H9 (cell line): ENCODE data around the gene TMEM126A. TPM values are rescaled to one million over a fixed set of nuclear protein-coding genes. Genes with fewer than 3 reads are reported as not detected.
"Not testable (repeated sequence)": the region's sequence is repeated elsewhere in the genome, so short reads cannot be mapped to it uniquely, and the experiment has no call there.

ENCODE experiments used
- DNase-seq: peaks from one replicate; pipeline ENCODE4 v3.0.0-alpha.2; 2017
- H2AFZ ChIP-seq: one replicate; pipeline ENCODE4 v1.6.1; 2013; ENCODE audit warnings: mild to moderate bottlenecking, low read length, control low read depth, moderate library complexity
- H2AK5ac ChIP-seq: 2 replicates; pipeline ENCODE4 v1.6.1; 2013; ENCODE audit warnings: low read length, control low read depth, mixed read lengths; ENCODE audit not compliant: insufficient read length
- H2BK120ac ChIP-seq: one replicate; pipeline ENCODE4 v1.6.1; 2013; ENCODE audit warnings: low read depth, mild to moderate bottlenecking, low read length, control low read depth, inconsistent platforms; ENCODE audit not compliant: poor library complexity, severe bottlenecking
- H2BK12ac ChIP-seq: 2 replicates; pipeline ENCODE4 v1.6.1; 2013; ENCODE audit warnings: low read length, control low read depth, mixed read lengths, low read depth; ENCODE audit not compliant: insufficient read length
- H2BK15ac ChIP-seq: 2 replicates; pipeline ENCODE4 v1.6.1; 2013; ENCODE audit warnings: low read depth, low read length, control low read depth
- H2BK20ac ChIP-seq: one replicate; pipeline ENCODE4 v1.6.1; 2013; ENCODE audit warnings: low read depth, mild to moderate bottlenecking, low read length, control low read depth, inconsistent platforms; ENCODE audit not compliant: poor library complexity, severe bottlenecking
- H2BK5ac ChIP-seq: 2 replicates; pipeline ENCODE4 v1.6.1; 2013; ENCODE audit warnings: low read length, control low read depth, mixed read lengths; ENCODE audit not compliant: insufficient read length
- H3K14ac ChIP-seq: 2 replicates; pipeline ENCODE4 v1.6.1; 2013; ENCODE audit warnings: low read length, control low read depth; ENCODE audit not compliant: insufficient read depth
- H3K18ac ChIP-seq: 2 replicates; pipeline ENCODE4 v1.6.1; 2013; ENCODE audit warnings: low read depth, mild to moderate bottlenecking, mixed read lengths, low read length, control low read depth; ENCODE audit not compliant: insufficient read length
- H3K23ac ChIP-seq: 2 replicates; pipeline ENCODE4 v1.6.1; 2013; ENCODE audit warnings: low read length, control low read depth, mixed read lengths, low read depth; ENCODE audit not compliant: insufficient read length
- H3K23me2 ChIP-seq: 2 replicates; pipeline ENCODE4 v1.6.1; 2013; ENCODE audit warnings: low read depth, mild to moderate bottlenecking, mixed read lengths, low read length, control low read depth; ENCODE audit not compliant: insufficient read length, poor library complexity, severe bottlenecking
- H3K27ac ChIP-seq: 2 replicates; pipeline ENCODE4 v1.5.1; 2013; ENCODE audit warnings: low read length, control low read depth, mixed read lengths, low read depth; ENCODE audit not compliant: insufficient read length
- H3K27me3 ChIP-seq: 2 replicates; pipeline ENCODE4 v1.6.1; 2013; ENCODE audit warnings: low read length, control low read depth, inconsistent platforms; ENCODE audit not compliant: insufficient read depth
- H3K4ac ChIP-seq: 2 replicates; pipeline ENCODE4 v1.6.1; 2013; ENCODE audit warnings: low read depth, mild to moderate bottlenecking, control low read depth, inconsistent platforms, low read length, moderate library complexity
- H3K4me1 ChIP-seq: 2 replicates; pipeline ENCODE4 v1.6.1; 2013; ENCODE audit warnings: low read length, control low read depth, inconsistent platforms; ENCODE audit not compliant: insufficient read depth
- H3K4me2 ChIP-seq: 2 replicates; pipeline ENCODE4 v1.6.1; 2013; ENCODE audit warnings: low read length, control low read depth, mixed read lengths; ENCODE audit not compliant: insufficient read length, insufficient read depth
- H3K56ac ChIP-seq: 2 replicates; pipeline ENCODE4 v1.6.1; 2013; ENCODE audit warnings: low read depth, mild to moderate bottlenecking, mixed read lengths, low read length, control low read depth; ENCODE audit not compliant: insufficient read length
- H3K79me1 ChIP-seq: 2 replicates; pipeline ENCODE4 v1.6.1; 2013; ENCODE audit warnings: low read depth, mild to moderate bottlenecking, moderate library complexity, low read length, control low read depth, inconsistent platforms; ENCODE audit not compliant: insufficient read depth, poor library complexity, severe bottlenecking
- H3K79me2 ChIP-seq: 2 replicates; pipeline ENCODE4 v1.6.1; 2013; ENCODE audit warnings: low read length, control low read depth, inconsistent platforms; ENCODE audit not compliant: insufficient read depth
- H3K9ac ChIP-seq: 2 replicates; pipeline ENCODE4 v1.6.1; 2013; ENCODE audit warnings: low read length, control low read depth, mixed read lengths; ENCODE audit not compliant: insufficient read length; ENCODE audit errors: extremely low read depth
- H3K9me3 ChIP-seq: one replicate; pipeline ENCODE4 v1.6.1; 2013; ENCODE audit warnings: low read depth, low read length, inconsistent platforms; ENCODE audit not compliant: control insufficient read depth
- H3T11ph ChIP-seq: one replicate; pipeline ENCODE4 v1.6.1; 2013; ENCODE audit warnings: mild to moderate bottlenecking, low read length, control low read depth, inconsistent platforms
- H4K20me1 ChIP-seq: one replicate; pipeline ENCODE4 v1.6.1; 2013; ENCODE audit not compliant: control insufficient read depth, insufficient read length, insufficient read depth
- H4K5ac ChIP-seq: 2 replicates; pipeline ENCODE4 v1.6.1; 2013; ENCODE audit warnings: low read depth, mild to moderate bottlenecking, mixed read lengths, low read length, control low read depth; ENCODE audit not compliant: insufficient read length
- H4K8ac ChIP-seq: replicated peaks from 2 replicates; pipeline ENCODE4 v1.6.1; 2013; ENCODE audit warnings: low read length, control low read depth, mixed read lengths, low read depth; ENCODE audit not compliant: insufficient read length
- H4K91ac ChIP-seq: 2 replicates; pipeline ENCODE4 v1.6.1; 2013; ENCODE audit warnings: low read depth, mild to moderate bottlenecking, moderate library complexity, mixed read lengths, low read length, control low read depth; ENCODE audit not compliant: insufficient read length
- H3K27ac Mint-ChIP-seq, 3 experiments: 2 replicates in 2 of 3; 3 replicates in 1 of 3; pipeline ENCODE4 v1.8.0; 2020 to 2021; ENCODE audit warnings: mixed read lengths in 3 of 3, mild to moderate bottlenecking in 1 of 3, moderate library complexity in 1 of 3
- H3K27me3 Mint-ChIP-seq: 2 replicates; pipeline ENCODE4 v1.8.0; 2021; ENCODE audit warnings: low read depth, mild to moderate bottlenecking, moderate library complexity, mixed read lengths
- H3K36me3 Mint-ChIP-seq, 3 experiments: 2 replicates in 2 of 3; 3 replicates in 1 of 3; pipeline ENCODE4 v1.8.0; 2020 to 2021; ENCODE audit warnings: low read depth in 3 of 3, mixed read lengths in 3 of 3; ENCODE audit not compliant: insufficient read depth in 1 of 3
- H3K4me1 Mint-ChIP-seq, 2 experiments: 2 replicates each; pipeline ENCODE4 v1.8.0; 2020; ENCODE audit warnings: mixed read lengths in 2 of 2
- H3K4me3 Mint-ChIP-seq, 2 experiments: 2 replicates in 1 of 2; 3 replicates in 1 of 2; pipeline ENCODE4 v1.8.0; 2020 to 2021; ENCODE audit warnings: mild to moderate bottlenecking in 2 of 2, mixed read lengths in 2 of 2, moderate library complexity in 1 of 2
- H3K9me3 Mint-ChIP-seq, 2 experiments: 2 replicates in 1 of 2; 3 replicates in 1 of 2; pipeline ENCODE4 v1.8.0; 2020; ENCODE audit warnings: mild to moderate bottlenecking in 2 of 2, mixed read lengths in 2 of 2, moderate library complexity in 1 of 2
- WGBS: extraction: QIAGEN DNeasy Blood & Tissue Kit; methylation state at CpG from one replicate; pipeline ENCODE4 v1.1.7; 2013; ENCODE audit warnings: missing lambda C conversion rate, low lambda C conversion rate, mixed read lengths; ENCODE audit not compliant: insufficient read length; ENCODE audit errors: extremely low coverage; 5-methylcytosine and 5-hydroxymethylcytosine counted together
- total RNA-seq: library from RNA; stranded (reverse); gene quantifications from 2 replicates; pipeline ENCODE4 v1.2.1, GENCODE V29; 2021
- TF ChIP-seq, protein P1 (sequence below): fragments of 200-600 bp; sonication (generic); conservative IDR thresholded peaks from 3 replicates; pipeline ENCODE4 v1.8.0; 2021; ENCODE audit warnings: antibody characterized with exemption, mild to moderate bottlenecking

TMEM126A gene
- total RNA-seq, 1 experiment from 2014 or later = 28.0 TPM

GRCh38 chr11:85603220-85603619, 44.5 kb upstream of the TMEM126A start:
- Histone ChIP-seq H3K4me2 (no peak overlapping the region), H4K91ac (no peak overlapping the region)

DNA sequence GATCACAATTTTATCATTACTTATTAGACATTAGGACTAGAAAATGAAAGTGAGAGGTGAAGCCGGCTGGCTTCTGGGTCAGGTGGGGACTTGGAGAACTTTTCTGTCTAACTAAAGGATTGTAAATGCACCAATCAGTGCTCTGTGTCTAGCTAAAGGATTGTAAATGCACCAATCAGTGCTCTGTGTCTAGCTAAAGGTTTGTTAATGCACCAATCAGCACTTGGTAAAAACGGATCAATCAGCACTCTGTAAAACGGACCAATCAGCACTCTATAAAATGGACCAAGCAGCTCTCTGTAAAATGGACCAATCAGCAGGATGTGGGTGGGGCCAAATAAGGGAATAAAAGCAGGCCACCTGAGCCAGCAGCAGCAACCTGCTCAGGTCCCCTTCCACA, 41.5 kb upstream of the TMEM126A start:
- H4K8ac ChIP-seq, H3K4me2 ChIP-seq, H3K79me2 ChIP-seq, H2BK5ac ChIP-seq, H3K14ac ChIP-seq, H2BK120ac ChIP-seq, H3K27ac ChIP-seq, H3T11ph ChIP-seq, DNase-seq, H4K91ac ChIP-seq, H3K23me2 ChIP-seq, H2AK5ac ChIP-seq, H3K4ac ChIP-seq, H3K27ac Mint-ChIP-seq, H4K20me1 ChIP-seq, H2BK20ac ChIP-seq, H3K4me3 Mint-ChIP-seq, H3K9ac ChIP-seq, H2AFZ ChIP-seq, H3K27me3 Mint-ChIP-seq, H3K79me1 ChIP-seq, H3K4me1 ChIP-seq, H3K9me3 ChIP-seq, H3K27me3 ChIP-seq, H3K18ac ChIP-seq, H3K23ac ChIP-seq, H4K5ac ChIP-seq, H2BK12ac ChIP-seq, H3K56ac ChIP-seq, H2BK15ac ChIP-seq: not testable (repeated sequence)
- peaks cover 32 to 39% (median 34%) of the 10 kb centered on the region in 3 experiments for H3K36me3 Mint-ChIP-seq
- H3K9me3 Mint-ChIP-seq = peaks cover 15 to 20% of the 10 kb centered on the region in 2 experiments
- H3K4me1 Mint-ChIP-seq = peaks cover 37 to 39% of the 10 kb centered on the region in 2 experiments
- WGBS = no CpG with 5 or more reads among the region's 3 CpGs

More at GRCh38 chr11:85603220-85603619, 44.5 kb upstream of the TMEM126A start:
- Histone ChIP-seq H2BK20ac (no peak overlapping the region), H3K27me3 (no peaks in the 10 kb centered on the region), H3K9ac (no peak overlapping the region), H2AK5ac (no peak overlapping the region), H2BK5ac (no peak overlapping the region), H2BK120ac (no peak overlapping the region), H3K4me1 (no peaks in the 10 kb centered on the region; the same call in 1 of the 2 replicates), H3K14ac (no peak overlapping the region), H4K5ac (no peak overlapping the region), H4K8ac (no peak overlapping the region), H4K20me1 (no peaks in the 10 kb centered on the region), H3K18ac (no peak overlapping the region), H3T11ph (no peak overlapping the region), H2AFZ (no peak overlapping the region), H2BK15ac (no peak overlapping the region), H3K4ac (no peak overlapping the region), H3K79me2 (no peaks in the 10 kb centered on the region), H3K79me1 (no peaks in the 10 kb centered on the region), H3K23me2 (no peaks in the 10 kb centered on the region), H3K23ac (no peak overlapping the region), H3K27ac (no peak overlapping the region), H3K9me3 (no peaks in the 10 kb centered on the region), H3K56ac (no peak overlapping the region), H2BK12ac (no peak overlapping the region)
- H3K4me1 Mint-ChIP-seq = peaks cover 39 to 42% of the 10 kb centered on the region in 2 experiments
- H3K4me3 Mint-ChIP-seq = no peak overlapping the region
- peaks cover 16 to 20% (median 17%) of the 10 kb centered on the region in 3 experiments for H3K36me3 Mint-ChIP-seq
- H3K27ac Mint-ChIP-seq = no peak overlapping the region
- WGBS = no CpG with 5 or more reads among the region's 4 CpGs
- DNase-seq = no peak
- TF ChIP-seq, protein P1, sequence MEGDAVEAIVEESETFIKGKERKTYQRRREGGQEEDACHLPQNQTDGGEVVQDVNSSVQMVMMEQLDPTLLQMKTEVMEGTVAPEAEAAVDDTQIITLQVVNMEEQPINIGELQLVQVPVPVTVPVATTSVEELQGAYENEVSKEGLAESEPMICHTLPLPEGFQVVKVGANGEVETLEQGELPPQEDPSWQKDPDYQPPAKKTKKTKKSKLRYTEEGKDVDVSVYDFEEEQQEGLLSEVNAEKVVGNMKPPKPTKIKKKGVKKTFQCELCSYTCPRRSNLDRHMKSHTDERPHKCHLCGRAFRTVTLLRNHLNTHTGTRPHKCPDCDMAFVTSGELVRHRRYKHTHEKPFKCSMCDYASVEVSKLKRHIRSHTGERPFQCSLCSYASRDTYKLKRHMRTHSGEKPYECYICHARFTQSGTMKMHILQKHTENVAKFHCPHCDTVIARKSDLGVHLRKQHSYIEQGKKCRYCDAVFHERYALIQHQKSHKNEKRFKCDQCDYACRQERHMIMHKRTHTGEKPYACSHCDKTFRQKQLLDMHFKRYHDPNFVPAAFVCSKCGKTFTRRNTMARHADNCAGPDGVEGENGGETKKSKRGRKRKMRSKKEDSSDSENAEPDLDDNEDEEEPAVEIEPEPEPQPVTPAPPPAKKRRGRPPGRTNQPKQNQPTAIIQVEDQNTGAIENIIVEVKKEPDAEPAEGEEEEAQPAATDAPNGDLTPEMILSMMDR = no peak
- H3K9me3 Mint-ChIP-seq = peaks cover 8 to 11% of the 10 kb centered on the region in 2 experiments
- H3K27me3 Mint-ChIP-seq = peaks cover 3% of the 10 kb centered on the region; the same call in 1 of the 2 replicates
